Activated CD8-positive, alpha-beta T cell treated with anti-CD3 and anti-CD28 coated beads for 36 hours (primary cell): ENCODE measurements around the gene FOXA1. TPM values are rescaled to one million over a fixed set of nuclear protein-coding genes. Genes with fewer than 3 reads are reported as not detected.

Experiments
- ATAC-seq: fragments of 200-7000 bp; cut with Tn5 transposase; one replicate; pipeline ENCODE4 v1.10.0; 2021; ENCODE audit warnings: mild to moderate bottlenecking, moderate library complexity
- CTCF ChIA-PET: fragments of 350-600 bp; sonication (Branson Sonifier 250); formaldehyde crosslinking; loops from one replicate; lab custom pipeline; 2021; ENCODE audit warnings: antibody characterized with exemption; lab: Charles Lee
- POLR2A ChIA-PET: fragments of 350-600 bp; sonication (Branson Sonifier 250); formaldehyde crosslinking; loops from one replicate; lab custom pipeline; 2021; ENCODE audit warnings: antibody characterized with exemption; lab: Charles Lee
- DNase-seq: peaks from one replicate; pipeline ENCODE4 v3.0.0-alpha.2; 2020
- H3K27ac Mint-ChIP-seq: one replicate; pipeline ENCODE4 v1.8.0; 2021; ENCODE audit warnings: mild to moderate bottlenecking, mixed read lengths
- H3K27me3 Mint-ChIP-seq: one replicate; pipeline ENCODE4 v1.8.0; 2021; ENCODE audit warnings: mixed read lengths
- H3K36me3 Mint-ChIP-seq: one replicate; pipeline ENCODE4 v1.8.0; 2021; ENCODE audit warnings: low read depth, mixed read lengths
- H3K4me1 Mint-ChIP-seq: one replicate; pipeline ENCODE4 v1.8.0; 2021; ENCODE audit warnings: low read depth, mixed read lengths
- H3K4me3 Mint-ChIP-seq: one replicate; pipeline ENCODE4 v1.8.0; 2021; ENCODE audit warnings: mild to moderate bottlenecking, moderate library complexity, mixed read lengths
- H3K9me3 Mint-ChIP-seq: one replicate; pipeline ENCODE4 v1.8.0; 2021; ENCODE audit warnings: mixed read lengths
- CTCF ChIP-seq: fragments of 200-600 bp; IDR thresholded peaks from one replicate; pipeline ENCODE4 v1.8.0; 2022; ENCODE audit warnings: antibody characterized with exemption, mild to moderate bottlenecking
- intact Hi-C: fragments of 100-400 bp; cut with micrococcal nuclease; formaldehyde crosslinking; loops from one replicate; pipeline ENCODE4 v1.10.0; 2022
- total RNA-seq, 2 experiments: library from RNA; stranded (reverse); gene quantifications; one replicate each; pipeline ENCODE4 v1.2.3, GENCODE V29; 2021

Gene FOXA1
- total RNA-seq, 2 experiments from 2014 or later: not detected

DNA sequence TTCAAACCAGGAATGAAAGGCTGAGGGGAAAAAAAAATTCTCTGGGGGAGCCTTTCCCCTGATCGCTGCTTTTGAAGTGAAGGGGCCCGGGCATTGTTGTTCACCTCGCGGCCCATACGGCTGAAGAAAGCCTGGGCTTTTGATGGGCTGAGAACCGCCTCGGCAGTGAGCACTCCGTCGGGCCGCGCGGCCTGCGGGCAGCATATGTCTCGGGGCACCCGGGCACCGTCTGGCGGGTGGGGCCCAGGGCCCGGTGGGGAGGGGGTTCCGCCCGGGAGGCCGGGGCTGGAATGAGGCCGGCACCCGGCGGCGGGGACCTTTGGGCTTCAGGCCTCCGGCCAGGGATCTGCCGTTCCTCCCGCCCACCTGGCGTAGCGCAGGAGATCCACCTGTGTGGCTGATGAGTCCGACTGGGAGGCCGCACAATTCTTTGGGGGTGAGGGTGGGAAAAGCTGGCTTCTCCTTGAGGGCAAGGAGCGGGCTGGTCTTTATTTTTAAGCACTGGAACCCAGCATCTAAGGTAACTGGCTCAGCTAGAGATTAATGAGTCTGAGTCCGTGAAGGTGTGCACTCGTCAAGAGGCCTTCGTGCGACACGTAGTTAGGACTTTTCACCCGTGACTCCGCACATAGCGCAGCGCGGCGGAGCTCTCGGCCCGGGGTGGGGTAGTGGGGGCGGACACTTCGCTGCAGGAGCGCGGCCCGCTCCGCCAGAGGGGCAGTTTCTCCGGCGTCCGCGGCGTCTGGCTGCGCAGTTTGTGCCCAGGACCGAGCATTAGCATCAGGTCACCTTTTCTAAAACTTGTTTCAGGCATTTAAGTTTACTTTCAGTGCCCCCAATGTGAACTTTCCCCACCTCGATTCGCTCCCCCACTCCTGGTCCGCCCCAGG lies 10.6 kb downstream of the FOXA1 start:
- H3K27ac Mint-ChIP-seq: no peak overlapping the region
- H3K9me3 Mint-ChIP-seq: peaks cover 2% of the 10 kb centered on the region
- H3K4me3 Mint-ChIP-seq: no peak overlapping the region
- ChIA-PET CTCF (no interaction called here), POLR2A (no interaction called here)
- no peak for ATAC-seq
- intact Hi-C loops: no loop called here
- H3K36me3 Mint-ChIP-seq: peaks cover 2% of the 10 kb centered on the region
- no peaks in the 10 kb centered on the region for H3K4me1 Mint-ChIP-seq
- H3K27me3 Mint-ChIP-seq: peaks cover 51% of the 10 kb centered on the region
- DNase-seq: no peak
- TF ChIP-seq CTCF: no peak

DNA sequence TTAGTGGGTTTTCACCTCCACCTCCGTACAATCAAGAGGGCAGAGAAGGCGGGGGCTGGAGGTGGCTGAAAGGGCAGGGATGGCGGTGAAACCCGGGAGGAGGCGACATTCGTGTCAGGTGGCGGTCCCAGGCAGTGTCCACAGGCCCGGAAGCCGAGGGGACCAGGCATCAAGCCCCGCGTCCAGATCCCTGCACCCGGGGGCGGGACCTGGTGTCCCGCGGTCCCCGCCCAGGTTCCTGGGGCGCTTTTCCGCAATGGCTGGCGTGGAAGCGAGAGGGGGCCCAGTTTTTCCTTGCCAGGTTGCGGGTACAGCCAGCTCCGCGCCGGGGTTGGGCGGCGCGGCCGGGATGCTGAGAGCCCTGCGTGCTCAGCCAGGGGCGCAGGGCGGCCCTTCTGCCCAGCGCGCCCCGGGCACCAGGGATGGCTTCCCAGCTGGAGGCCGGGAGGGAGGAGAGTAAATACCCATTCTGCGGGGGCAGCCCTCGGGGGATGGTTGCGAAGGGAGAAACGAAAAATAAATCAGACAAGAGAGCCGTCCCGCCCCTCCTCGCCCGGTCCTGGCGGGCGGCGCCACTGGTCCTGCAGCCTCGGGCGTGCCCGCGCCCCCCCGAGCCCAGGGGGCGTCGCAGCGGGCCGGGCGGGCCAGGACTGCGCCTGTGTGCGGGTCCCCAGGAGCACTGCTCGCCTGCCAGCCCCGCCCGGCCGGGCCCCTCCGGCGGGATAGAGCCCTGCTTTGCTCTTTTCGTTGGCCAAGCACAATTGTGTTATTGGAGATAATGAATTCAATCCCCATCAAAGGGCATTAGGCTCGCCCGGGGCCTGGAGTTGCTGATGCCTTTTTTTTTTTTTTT lies 11.5 kb downstream of the FOXA1 start:
- intact Hi-C loops: no loop called here
- CTCF ChIA-PET: no interaction called here

GRCh38 chr14:37580146-37580545 lies 14.9 kb downstream of the FOXA1 start:
- Mint-ChIP-seq H3K4me3 (no peak overlapping the region), H3K9me3 (no peaks in the 10 kb centered on the region), H3K27me3 (peaks cover 18% of the 10 kb centered on the region), H3K36me3 (no peaks in the 10 kb centered on the region), H3K4me1 (no peaks in the 10 kb centered on the region), H3K27ac (no peak overlapping the region)
- intact Hi-C loops: no loop called here
- TF ChIP-seq CTCF: no peak
- POLR2A ChIA-PET: no interaction called here
- no peak for DNase-seq
- CTCF ChIA-PET: no interaction called here
- no peak for ATAC-seq

More for the DNA sequence above, 11.5 kb downstream of the FOXA1 start:
- H3K36me3 Mint-ChIP-seq: no peaks in the 10 kb centered on the region
- POLR2A ChIA-PET: no interaction called here
- no peak for DNase-seq
- H3K4me3 Mint-ChIP-seq: no peak overlapping the region
- no peaks in the 10 kb centered on the region for H3K9me3 Mint-ChIP-seq
- peaks cover 42% of the 10 kb centered on the region for H3K27me3 Mint-ChIP-seq
- no peak for ATAC-seq
- no peak for TF ChIP-seq CTCF
- H3K27ac Mint-ChIP-seq: no peak overlapping the region
- H3K4me1 Mint-ChIP-seq: no peaks in the 10 kb centered on the region

- no peak overlapping the region for H3K4me3 Mint-ChIP-seq
- DNase-seq: no peak
- TF ChIP-seq CTCF: no peak
- no peaks in the 10 kb centered on the region for H3K4me1 Mint-ChIP-seq
- no peak overlapping the region for H3K27ac Mint-ChIP-seq
- peaks cover 13% of the 10 kb centered on the region for H3K27me3 Mint-ChIP-seq
- H3K36me3 Mint-ChIP-seq: no peaks in the 10 kb centered on the region
- CTCF ChIA-PET: no interaction called here
- intact Hi-C loops: no loop called here
- POLR2A ChIA-PET: no interaction called here
- ATAC-seq: no peak
- H3K9me3 Mint-ChIP-seq: no peaks in the 10 kb centered on the region
These were observed 15.8 kb downstream of the FOXA1 start for GRCh38 chr14:37579274-37579673.

DNA sequence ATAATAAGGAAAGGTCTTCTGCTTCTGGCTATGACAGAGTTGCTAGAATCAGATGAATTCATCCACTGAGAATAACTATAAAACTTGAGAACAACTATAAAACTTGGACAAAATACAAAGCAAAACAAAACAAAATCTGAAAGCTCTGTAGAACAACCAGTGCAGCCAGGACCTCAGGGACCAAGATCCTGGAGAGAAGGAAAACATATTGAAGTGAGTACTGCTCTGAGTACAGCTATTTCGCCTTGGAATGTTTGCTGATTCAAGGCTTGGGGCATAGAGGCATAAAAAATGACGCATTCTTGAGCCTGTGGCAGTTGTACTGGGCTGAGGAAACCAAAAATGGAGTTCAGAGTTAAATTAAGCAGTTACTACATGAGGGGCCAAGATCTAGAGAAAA lies 21.7 kb downstream of the FOXA1 start:
- intact Hi-C loops: no loop called here
- no peaks in the 10 kb centered on the region for H3K9me3 Mint-ChIP-seq
- no peak for TF ChIP-seq CTCF
- ATAC-seq (no peak), DNase-seq (no peak)
- H3K4me1 Mint-ChIP-seq: no peaks in the 10 kb centered on the region
- H3K27ac Mint-ChIP-seq: no peak overlapping the region
- CTCF ChIA-PET: no interaction called here
- no peak overlapping the region for H3K4me3 Mint-ChIP-seq
- peaks cover 8% of the 10 kb centered on the region for H3K27me3 Mint-ChIP-seq
- no peaks in the 10 kb centered on the region for H3K36me3 Mint-ChIP-seq
- POLR2A ChIA-PET: no interaction called here
